Measurements from ENCODE around the gene STYXL1.

DNA sequence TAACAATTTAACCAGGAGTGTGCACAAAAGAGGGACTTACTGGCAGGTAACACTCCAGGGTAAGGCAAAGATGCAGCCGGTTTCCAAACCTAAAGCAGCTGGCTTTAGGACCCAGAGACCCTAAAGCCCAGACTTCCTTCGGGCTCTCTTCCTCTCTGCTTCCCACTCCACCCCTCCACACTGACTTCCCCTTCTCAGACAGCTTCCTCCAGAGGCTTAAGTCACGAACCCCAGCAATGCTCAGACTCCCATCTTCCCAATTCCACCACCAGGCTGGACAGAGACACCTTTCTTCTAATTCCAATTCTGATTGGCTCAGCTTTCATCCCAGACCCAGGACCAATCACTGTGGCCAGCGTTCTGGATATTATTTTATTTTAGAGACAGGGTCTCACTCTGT is 24.8 kb downstream of the STYXL1 start:
- TF ChIP-seq, protein P1, sequence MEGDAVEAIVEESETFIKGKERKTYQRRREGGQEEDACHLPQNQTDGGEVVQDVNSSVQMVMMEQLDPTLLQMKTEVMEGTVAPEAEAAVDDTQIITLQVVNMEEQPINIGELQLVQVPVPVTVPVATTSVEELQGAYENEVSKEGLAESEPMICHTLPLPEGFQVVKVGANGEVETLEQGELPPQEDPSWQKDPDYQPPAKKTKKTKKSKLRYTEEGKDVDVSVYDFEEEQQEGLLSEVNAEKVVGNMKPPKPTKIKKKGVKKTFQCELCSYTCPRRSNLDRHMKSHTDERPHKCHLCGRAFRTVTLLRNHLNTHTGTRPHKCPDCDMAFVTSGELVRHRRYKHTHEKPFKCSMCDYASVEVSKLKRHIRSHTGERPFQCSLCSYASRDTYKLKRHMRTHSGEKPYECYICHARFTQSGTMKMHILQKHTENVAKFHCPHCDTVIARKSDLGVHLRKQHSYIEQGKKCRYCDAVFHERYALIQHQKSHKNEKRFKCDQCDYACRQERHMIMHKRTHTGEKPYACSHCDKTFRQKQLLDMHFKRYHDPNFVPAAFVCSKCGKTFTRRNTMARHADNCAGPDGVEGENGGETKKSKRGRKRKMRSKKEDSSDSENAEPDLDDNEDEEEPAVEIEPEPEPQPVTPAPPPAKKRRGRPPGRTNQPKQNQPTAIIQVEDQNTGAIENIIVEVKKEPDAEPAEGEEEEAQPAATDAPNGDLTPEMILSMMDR (IDR thresholded peaks at IDR 0.05 in 4 of 5, conservative IDR thresholded peaks at IDR 0.05 in 1 of 5): no peak
- TF ChIP-seq POLR2A (IDR thresholded peaks at IDR 0.05): no peak

Data from gastrocnemius medialis (tissue), 4 donors.